CD4-positive, alpha-beta T cell treated with Interleukin-15 for 4 hours (primary cell): ENCODE data around the gene ZFPM1.

Experiments used
- DNase-seq: peaks from one replicate; pipeline ENCODE4 v3.0.0-alpha.2; 2020; ENCODE audit warnings: low spot score

The ZFPM1 gene

DNA sequence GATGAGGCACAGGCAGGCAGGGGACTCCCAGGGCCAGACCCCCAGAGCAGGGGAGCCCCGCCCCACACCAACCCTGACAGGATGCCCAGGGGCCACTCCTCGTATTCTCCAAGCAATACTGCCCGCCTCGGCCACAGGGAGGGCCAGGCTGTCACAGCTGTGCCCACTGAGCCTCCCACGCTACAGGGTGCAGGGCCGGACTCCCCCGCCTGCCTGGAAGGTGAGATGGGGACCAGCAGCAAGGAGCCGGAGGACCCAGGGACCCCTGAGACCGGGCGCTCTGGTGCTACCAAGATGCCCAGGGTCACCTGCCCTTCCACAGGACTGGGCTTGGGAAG lies 18.8 kb upstream of the ZFPM1 start:
- DNase-seq: no peak

- no peak for DNase-seq
These were observed 18.3 kb upstream of the ZFPM1 start for GRCh38 chr16:88434746-88435145.

DNA sequence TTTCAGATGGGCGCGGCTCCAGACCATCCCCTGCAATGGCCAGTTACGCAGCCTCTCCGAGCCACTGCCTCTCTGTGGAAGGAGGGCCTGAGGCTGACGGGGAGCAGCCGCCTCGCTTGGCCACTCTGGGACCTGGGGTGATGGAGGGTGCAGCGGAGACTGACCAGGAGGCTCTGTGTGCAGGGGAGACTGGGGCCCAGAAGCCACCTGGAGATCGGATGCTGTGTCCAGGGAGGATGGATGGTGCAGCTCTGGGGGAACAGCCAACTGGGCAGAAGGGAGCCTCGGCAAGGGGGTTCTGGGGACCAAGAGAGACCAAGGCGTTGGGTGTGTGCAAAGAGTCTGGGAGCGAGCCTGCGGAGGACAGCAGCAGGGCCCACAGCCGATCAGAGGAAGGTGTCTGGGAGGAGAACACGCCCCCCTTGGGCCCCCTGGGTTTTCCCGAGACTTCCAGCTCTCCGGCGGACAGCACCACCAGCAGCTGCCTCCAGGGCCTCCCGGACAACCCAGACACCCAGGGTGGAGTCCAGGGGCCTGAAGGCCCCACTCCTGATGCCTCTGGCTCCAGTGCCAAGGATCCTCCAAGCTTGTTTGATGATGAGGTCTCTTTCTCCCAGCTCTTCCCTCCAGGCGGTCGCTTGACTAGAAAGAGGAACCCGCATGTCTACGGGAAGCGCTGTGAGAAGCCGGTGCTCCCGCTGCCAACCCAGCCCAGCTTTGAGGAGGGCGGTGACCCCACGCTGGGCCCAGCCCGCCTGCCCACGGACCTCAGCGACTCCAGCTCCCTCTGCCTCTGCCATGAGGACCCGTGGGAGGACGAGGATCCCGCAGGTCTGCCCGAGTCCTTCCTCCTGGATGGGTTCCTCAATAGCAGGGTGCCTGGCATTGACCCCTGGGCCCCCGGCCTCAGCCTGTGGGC lies 17.4 kb upstream of the ZFPM1 start:
- DNase-seq: no peak

DNA sequence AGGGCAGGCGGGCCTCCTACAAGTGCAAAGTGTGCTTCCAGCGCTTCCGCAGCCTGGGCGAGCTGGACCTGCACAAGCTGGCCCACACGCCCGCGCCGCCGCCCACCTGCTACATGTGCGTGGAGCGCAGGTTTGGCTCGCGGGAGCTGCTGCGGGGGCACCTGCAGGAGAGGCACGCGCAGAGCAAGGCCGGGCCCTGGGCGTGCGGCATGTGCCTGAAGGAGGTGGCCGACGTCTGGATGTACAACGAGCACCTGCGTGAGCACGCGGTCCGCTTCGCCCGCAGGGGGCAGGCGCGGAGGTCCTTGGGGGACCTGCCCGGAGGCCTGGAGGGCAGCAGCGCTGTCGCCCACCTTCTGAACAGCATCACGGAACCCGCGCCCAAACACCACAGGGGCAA lies 16.3 kb upstream of the ZFPM1 start:
- DNase-seq: no peak

- peak; percentile 50 for DNase-seq
These were observed 15.6 kb upstream of the ZFPM1 start for GRCh38 chr16:88437367-88437964.

- DNase-seq: no peak
These were observed 14.8 kb upstream of the ZFPM1 start for GRCh38 chr16:88438084-88438870.

GRCh38 chr16:88439016-88439415 lies 14.1 kb upstream of the ZFPM1 start:
- DNase-seq: no peak

DNA sequence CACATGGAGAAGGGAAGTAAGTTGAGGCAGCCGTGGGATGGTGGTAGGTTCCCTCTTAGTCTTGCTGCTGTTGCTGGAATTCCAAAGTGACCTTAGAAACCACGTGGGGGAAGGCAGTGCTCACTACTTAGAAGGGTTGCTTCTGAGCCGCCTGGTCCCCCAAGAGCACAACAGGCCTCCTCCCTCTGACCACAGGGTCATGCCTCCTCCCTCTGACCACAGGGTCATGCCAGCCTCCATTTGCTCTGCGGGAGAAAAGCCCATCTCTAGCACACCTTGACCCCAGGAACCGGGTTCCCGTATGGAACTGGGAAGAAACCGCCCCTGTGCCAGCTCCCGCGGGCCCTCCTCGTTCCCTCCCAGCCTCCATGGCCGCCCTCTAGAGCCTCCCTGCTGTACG lies 13.4 kb upstream of the ZFPM1 start:
- no peak for DNase-seq

GRCh38 chr16:88440111-88440510 lies 13.0 kb upstream of the ZFPM1 start:
- DNase-seq: no peak

DNA sequence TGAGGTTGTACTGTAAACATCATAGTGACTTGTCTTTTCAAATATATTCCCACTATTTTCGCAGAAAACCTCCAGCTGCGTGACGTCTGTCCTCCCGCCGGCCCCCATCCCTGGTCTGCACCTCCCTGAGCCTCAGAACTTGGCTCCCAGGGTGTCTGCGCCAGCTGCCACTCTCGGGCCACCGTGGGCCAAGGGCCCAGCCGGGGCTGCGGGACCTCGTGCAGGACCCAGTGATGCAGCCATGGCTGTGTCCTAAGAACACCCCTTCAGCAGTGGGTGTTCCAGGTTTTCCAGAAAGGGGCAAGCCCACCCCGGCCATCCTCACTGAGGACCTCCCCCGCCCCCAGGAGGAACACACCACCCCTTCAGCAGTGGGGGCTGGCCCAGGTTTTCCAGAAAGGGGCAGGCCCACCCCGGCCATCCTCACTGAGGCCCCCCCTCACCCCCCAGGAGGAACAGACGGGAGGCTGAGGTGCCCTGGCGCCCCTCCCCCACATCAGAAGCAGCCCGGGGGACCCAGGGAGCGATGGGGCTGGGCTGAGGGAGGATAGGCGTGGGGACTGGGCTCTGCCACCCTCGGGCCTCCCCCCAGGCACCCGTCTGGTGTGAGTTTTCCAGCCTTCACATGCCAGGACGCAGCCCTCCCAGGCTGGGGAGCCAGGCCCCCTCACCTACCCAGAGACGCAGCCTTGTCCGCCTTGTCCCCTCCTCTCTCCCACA lies 12.2 kb upstream of the ZFPM1 start:
- DNase-seq: no peak

- DNase-seq: no peak
These were observed 11.6 kb upstream of the ZFPM1 start for GRCh38 chr16:88441460-88441859.

GRCh38 chr16:88442383-88442726 lies 10.7 kb upstream of the ZFPM1 start:
- DNase-seq: no peak

- peak; percentile 77 for DNase-seq
These were observed 10.1 kb upstream of the ZFPM1 start for GRCh38 chr16:88442727-88443576.

DNA sequence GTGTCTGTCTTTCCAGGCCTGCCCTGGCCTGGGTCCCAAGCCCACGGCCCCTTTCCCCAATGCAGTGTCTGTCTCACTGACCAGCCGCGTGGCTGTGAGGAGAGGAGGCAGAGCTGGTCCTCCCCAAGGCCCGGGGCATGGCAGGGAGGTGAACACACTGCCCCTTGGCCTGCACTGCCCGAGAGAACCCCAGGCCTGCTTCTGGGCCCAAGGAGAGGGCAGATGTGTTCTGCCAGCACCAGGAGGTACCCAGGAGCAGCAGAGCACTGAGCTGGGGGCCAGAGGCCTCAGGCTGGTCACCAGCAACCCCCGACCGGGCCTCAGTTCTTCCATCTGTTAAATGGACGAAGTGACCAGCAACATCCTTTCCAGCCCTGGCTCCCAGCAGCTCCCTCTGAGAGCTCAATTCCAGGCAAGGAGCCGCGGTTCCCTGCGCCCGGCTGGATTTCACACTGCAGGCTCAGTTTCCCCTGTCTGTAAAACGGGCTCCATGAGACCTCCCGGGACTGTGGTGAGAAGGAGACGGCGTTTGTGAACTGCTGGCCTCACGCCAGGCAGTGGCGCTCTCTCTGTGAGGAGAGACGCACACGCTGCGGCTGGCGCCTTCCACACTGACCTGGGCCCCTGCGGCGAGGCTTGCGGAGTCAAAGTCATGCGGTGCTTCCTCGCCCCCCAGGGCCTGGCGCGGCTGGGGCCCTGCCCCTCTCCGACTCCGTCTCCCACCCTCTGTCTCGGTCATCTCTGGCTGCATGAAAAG lies 8.1 kb upstream of the ZFPM1 start:
- DNase-seq: no peak

GRCh38 chr16:88445583-88445960 lies 7.5 kb upstream of the ZFPM1 start:
- no peak for DNase-seq

DNA sequence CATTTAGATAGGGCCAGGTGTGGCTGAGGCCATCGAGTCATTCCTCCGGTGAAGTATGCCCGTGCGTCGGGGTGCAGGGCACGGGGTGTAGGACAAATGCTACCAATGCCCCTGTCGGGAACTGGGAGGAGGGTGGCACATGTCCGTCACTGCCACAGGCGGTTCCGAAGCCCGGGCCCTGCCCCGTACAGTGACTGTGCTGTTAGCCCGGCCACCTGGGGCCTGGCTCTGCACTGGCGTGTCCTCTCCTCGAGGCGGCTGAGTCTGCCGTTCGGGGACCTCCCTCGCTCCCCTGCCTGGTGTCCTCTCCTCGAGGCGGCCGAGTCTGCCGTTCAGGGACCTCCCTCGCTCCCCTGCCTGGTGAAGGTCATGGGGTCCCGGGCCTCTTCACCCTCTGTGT lies 7.0 kb upstream of the ZFPM1 start:
- DNase-seq: no peak

DNA sequence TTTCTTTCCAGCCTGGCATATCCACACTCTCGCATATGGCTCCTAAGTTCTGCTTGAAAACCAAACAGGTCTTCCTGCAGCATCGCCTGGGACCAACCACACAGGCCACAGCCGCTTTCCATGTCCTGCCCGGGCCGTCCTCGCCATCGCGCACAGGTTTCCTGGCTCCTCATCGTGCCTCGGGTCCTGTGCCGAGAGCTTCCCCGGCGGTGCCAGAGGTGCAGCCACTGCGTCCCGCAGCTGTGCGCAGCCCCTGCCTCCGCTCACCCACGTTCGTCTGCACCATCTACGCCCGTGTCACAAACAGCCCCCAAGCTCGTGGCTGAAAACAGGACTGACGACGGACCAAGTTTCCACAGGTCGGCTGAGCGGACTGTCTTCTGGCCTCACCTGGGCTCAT lies 6.3 kb upstream of the ZFPM1 start:
- no peak for DNase-seq

- DNase-seq: no peak
These were observed 5.2 kb upstream of the ZFPM1 start for GRCh38 chr16:88447881-88448280.

DNA sequence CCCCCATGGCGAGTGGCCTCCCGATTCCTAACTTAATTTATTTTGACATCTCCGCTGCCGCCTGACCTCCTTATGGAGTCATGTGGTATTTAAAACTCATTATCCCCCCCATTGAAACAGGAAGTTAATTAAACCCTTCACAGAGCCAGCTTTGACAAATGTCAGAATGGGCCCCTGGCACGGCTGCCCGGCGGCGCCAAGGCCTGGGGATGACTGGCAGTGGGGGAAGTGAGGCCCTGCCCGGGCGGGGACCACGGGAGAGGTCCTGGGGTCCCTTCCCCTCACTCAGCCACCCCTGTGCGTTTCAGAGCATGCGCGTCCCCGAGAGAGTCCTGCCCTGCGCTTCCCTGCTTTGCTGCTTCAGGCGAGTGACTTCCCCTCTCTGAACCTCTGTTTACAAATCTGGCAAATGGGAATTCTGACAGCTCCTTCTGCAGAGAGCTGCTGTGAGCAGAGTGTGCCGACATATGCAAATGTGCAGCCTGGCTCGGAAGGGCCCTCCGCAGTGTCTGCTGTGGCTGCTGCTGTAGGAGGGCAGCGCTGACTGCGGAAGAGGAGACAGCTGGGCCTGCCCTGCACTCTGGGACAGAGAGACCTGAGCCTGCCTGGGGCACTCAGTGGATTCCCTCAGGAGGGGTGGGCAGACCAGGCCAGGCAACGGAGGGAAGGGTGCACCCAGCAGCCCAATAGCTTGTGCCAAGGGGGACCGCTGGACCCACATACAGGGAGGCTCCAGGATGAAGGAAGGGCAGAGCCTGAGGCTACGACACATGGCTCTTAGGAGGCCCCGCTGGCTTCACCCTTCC lies 4.4 kb upstream of the ZFPM1 start:
- DNase-seq: no peak

GRCh38 chr16:88449267-88449561 lies 3.9 kb upstream of the ZFPM1 start:
- no peak for DNase-seq
